Measurements from ENCODE around the gene VPS51. TPM values are rescaled to one million over a fixed set of nuclear protein-coding genes. Genes with fewer than 3 reads are reported as not detected.

The VPS51 gene
- total and polyA plus RNA-seq, 10 of the 15 experiments (the other 5 are each of a cell fraction or from before 2014, with no cell fraction given), result 1.5 to 279 (median 53.2) TPM

DNA sequence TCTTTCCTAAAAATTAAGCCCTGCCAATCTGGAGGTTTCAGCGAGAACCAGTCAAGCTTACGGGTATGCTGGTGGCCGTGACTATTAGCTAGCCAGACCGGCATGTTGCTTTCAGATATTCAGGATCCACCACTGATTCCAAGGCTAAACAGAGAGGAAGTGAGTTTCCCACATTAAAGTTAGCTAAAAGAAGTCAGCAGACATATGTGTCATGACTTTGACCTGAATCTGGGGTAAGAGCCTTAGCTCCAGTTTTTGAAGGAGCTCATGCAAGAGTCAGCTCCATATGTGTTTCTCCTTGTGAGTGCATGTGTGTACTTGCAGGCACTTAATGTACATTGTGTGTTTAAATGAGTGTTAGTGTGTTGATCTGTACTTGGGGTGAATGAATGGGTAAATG, 10.6 kb upstream of the VPS51 start:
- SMC1A ChIA-PET (ENCODE audit: uncharacterized antibody, unreplicated experiment), result interaction anchor here (0.8 kb wide), 2 partner anchors 9 to 32 kb away, joined by 3 read pairs; partner anchors contain the start of gene ZNHIT2
- 82% methylated on average over 4 of the region's 4 CpGs for WGBS (ENCODE audit: insufficient coverage, insufficient replicate concordance, low lambda C conversion rate, missing lambda C conversion rate)
- no peaks in the 10 kb centered on the region for H4K20me1 ChIP-seq (ENCODE audit: control insufficient read depth, insufficient read depth)
- RAD21 ChIA-PET (ENCODE audit: unreplicated experiment), result interaction anchor here (1.0 to 1.2 kb wide), 2 partner anchors 8 to 10 kb away, joined by 3 read pairs; no protein-coding TSS in a partner anchor
- ATAC-seq, result no peak
- H3K36me3 ChIP-seq (ENCODE audit: control insufficient read depth in 2 of 2, insufficient read depth in 2 of 2, low read length in 1 of 2), result peaks cover 5 to 15% of the 10 kb centered on the region in 2 experiments
- in situ Hi-C loops (cut with MboI), result no loop called here
- peak overlapping the region; percentile 87; the same call in 1 of the 2 replicates for H3K9ac ChIP-seq (ENCODE audit: control insufficient read depth, insufficient read depth, low read length)
- FAIRE-seq, result no peak
- peak overlapping the region; percentile 68 for H3K4me2 ChIP-seq (ENCODE audit: control insufficient read depth, insufficient read depth)
- TF ChIP-seq RAD21 (IDR thresholded peaks at IDR 0.05; ENCODE audit: insufficient read depth, low read depth, low read length), result no peak
- TF ChIP-seq ATF3 (IDR thresholded peaks at IDR 0.05; ENCODE audit: borderline replicate concordance, extremely low read depth, low read depth, low read length), result no peak
- TF ChIP-seq TBL1XR1 (IDR thresholded peaks at IDR 0.05; ENCODE audit: low read depth, low read length), result no peak
- TF ChIP-seq ELK1 (IDR thresholded peaks at IDR 0.05; ENCODE audit: low read depth, low read length), result no peak
- no peak for TF ChIP-seq MTA3 (IDR thresholded peaks at IDR 0.05; ENCODE audit: borderline replicate concordance, low read length)
- no peak for TF ChIP-seq ZBTB11 (CRISPR knock-in tag; IDR thresholded peaks at IDR 0.05)
- H3K9me3 ChIP-seq (replicated peaks; ENCODE audit: control insufficient read depth, insufficient read depth, low read length), result no peaks in the 10 kb centered on the region
- H2AFZ ChIP-seq (ENCODE audit: control insufficient read depth, low read depth, low read length), result no peak overlapping the region
- no peaks in the 10 kb centered on the region for H3K27me3 ChIP-seq (replicated peaks in 1 of 2; ENCODE audit: control insufficient read depth in 2 of 2, insufficient read depth in 2 of 2, low read length in 1 of 2)
- POLR2A ChIA-PET, result no interaction called here
- peak overlapping the region; percentile 86; the same call in 1 of the 2 replicates for H3K4me3 ChIP-seq
- CTCF ChIA-PET, result interaction anchor here (0.8 to 1.5 kb wide), 6 partner anchors 14 to 244 kb away, joined by 3 to 5 read pairs (median 3); partner anchors contain the start of genes FAU, MRPL49 and TM7SF2
- H3K4me1 ChIP-seq (ENCODE audit: control insufficient read depth, insufficient read depth, low read length), result peaks cover 13% of the 10 kb centered on the region
- peaks cover 42% of the 10 kb centered on the region for H3K79me2 ChIP-seq (ENCODE audit: control insufficient read depth, insufficient read depth, low read length)
- no TSS peak for BruUV-seq (replicated peaks)
- no peak for DNase-seq (ENCODE audit: low read depth, low spot score)
- intact Hi-C loops (cut with micrococcal nuclease; ENCODE audit: unreplicated experiment), result loop anchor here (2.0 kb wide), 1 partner anchor 73 kb away; no protein-coding TSS in a partner anchor
- H3K27ac ChIP-seq (ENCODE audit: control insufficient read depth, insufficient read depth), result no peak overlapping the region

Data from GM12878 (cell line).